ENCODE measurements around the gene USP47. TPM values are rescaled to one million over a fixed set of nuclear protein-coding genes. Genes with fewer than 3 reads are reported as not detected.

Gene USP47
- total and polyA plus RNA-seq, 2 of the 13 experiments (the other 11 are each of a cell fraction or from before 2014, with no cell fraction given) = 12.2 to 52.7 TPM

- Histone ChIP-seq H4K20me1 (ENCODE audit: insufficient read depth, low read length) (no peaks in the 10 kb centered on the region), H3K27ac (ENCODE audit: extremely low read length, insufficient read depth, low read length) (no peak overlapping the region), H3K4me2 (ENCODE audit: low read depth, low read length) (no peak overlapping the region), H3K79me2 (ENCODE audit: insufficient read depth, low read length) (no peaks in the 10 kb centered on the region), H3K4me3 (replicated peaks in 1 of 3; ENCODE audit: insufficient read depth in 1 of 3, low read depth in 2 of 3, low read length in 3 of 3) (no peak overlapping the region), H3K9me3 (ENCODE audit: low read length) (no peaks in the 10 kb centered on the region), H3K36me3 (replicated peaks in 1 of 2; ENCODE audit: control insufficient read depth in 1 of 2, insufficient read depth in 2 of 2, low read length in 2 of 2) (no peaks in the 10 kb centered on the region), H2AFZ (ENCODE audit: low read length) (no peak overlapping the region), H3K9ac (ENCODE audit: insufficient read depth, low read depth, low read length) (no peak overlapping the region), H3K4me1 (ENCODE audit: insufficient read depth, low read length) (peaks cover 9% of the 10 kb centered on the region; the same call in 1 of the 2 replicates), H3K27me3 (ENCODE audit: control insufficient read depth in 1 of 2, insufficient read depth in 2 of 2, low read length in 2 of 2) (peaks cover 5 to 29% of the 10 kb centered on the region in 2 experiments; a peak in 3 of 5 replicates)
- FAIRE-seq (no peak), ATAC-seq (peak; percentile 22), DNase-seq (ENCODE audit: low spot score) (no peak)
- BruUV-seq (replicated peaks) = no TSS peak
- intact Hi-C loops (cut with micrococcal nuclease; ENCODE audit: unreplicated experiment) (no loop called here), in situ Hi-C loops (cut with HindIII; ENCODE audit: extremely low pct_ligation_motif_present, low pct_unique_long_range_greater_than_20kb) (no loop called here)
- CTCF ChIA-PET (ENCODE audit: low intra/inter-chr PET ratio, low total read pairs) = no interaction called here
- POLR2A ChIA-PET = no interaction called here
- 22% methylated on average over 7 of the region's 8 CpGs for WGBS (ENCODE audit: low lambda C conversion rate)
- no peak for TF ChIP-seq ZNF614 (CRISPR knock-in tag; IDR thresholded peaks at IDR 0.05; ENCODE audit: borderline replicate concordance)
- TF ChIP-seq ZSCAN30 (CRISPR knock-in tag; IDR thresholded peaks at IDR 0.05) = no peak
- TF ChIP-seq ZBTB43 (CRISPR knock-in tag; conservative IDR thresholded peaks at IDR 0.05) = no peak
- TF ChIP-seq ZNF883 (CRISPR knock-in tag; IDR thresholded peaks at IDR 0.05; ENCODE audit: not compliant biosample characterization) = no peak
- TF ChIP-seq HCFC1 (IDR thresholded peaks at IDR 0.05; ENCODE audit: low read depth, low read length) = no peak
- no peak for TF ChIP-seq KAT8 (CRISPR knock-in tag; IDR thresholded peaks at IDR 0.05)
- TF ChIP-seq, protein P1, sequence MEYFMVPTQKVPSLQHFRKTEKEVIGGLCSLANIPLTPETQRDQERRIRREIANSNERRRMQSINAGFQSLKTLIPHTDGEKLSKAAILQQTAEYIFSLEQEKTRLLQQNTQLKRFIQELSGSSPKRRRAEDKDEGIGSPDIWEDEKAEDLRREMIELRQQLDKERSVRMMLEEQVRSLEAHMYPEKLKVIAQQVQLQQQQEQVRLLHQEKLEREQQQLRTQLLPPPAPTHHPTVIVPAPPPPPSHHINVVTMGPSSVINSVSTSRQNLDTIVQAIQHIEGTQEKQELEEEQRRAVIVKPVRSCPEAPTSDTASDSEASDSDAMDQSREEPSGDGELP (IDR thresholded peaks at IDR 0.05; ENCODE audit: borderline replicate concordance, low read depth) = no peak
These were observed 137.8 kb downstream of the USP47 start for GRCh38 chr11:11979488-11980117.
